HG02610 (cell line): ENCODE measurements around the gene DNASE2B.

Experiments
- ATAC-seq: cut with Tn5 transposase; IDR thresholded peaks from one replicate; pipeline ENCODE4 v1.9.1; 2021; ENCODE audit warnings: mild to moderate bottlenecking, moderate library complexity; ENCODE audit not compliant: unreplicated experiment

The DNASE2B gene

GRCh38 chr1:84373436-84374141 lies 24.7 kb upstream of the DNASE2B start:
- ATAC-seq: no peak

GRCh38 chr1:84374991-84375696 lies 23.1 kb upstream of the DNASE2B start:
- ATAC-seq: no peak

- no peak for ATAC-seq
Observed at GRCh38 chr1:84376000-84376910, 22.0 kb upstream of the DNASE2B start.

GRCh38 chr1:84377480-84378095 lies 20.7 kb upstream of the DNASE2B start:
- no peak for ATAC-seq

- ATAC-seq: no peak
Observed at GRCh38 chr1:84379138-84379916, 19.0 kb upstream of the DNASE2B start.

GRCh38 chr1:84379917-84380180 lies 18.4 kb upstream of the DNASE2B start:
- no peak for ATAC-seq

GRCh38 chr1:84382127-84382526 lies 16.2 kb upstream of the DNASE2B start:
- ATAC-seq: no peak

GRCh38 chr1:84385347-84385746 lies 12.9 kb upstream of the DNASE2B start:
- no peak for ATAC-seq

GRCh38 chr1:84386716-84387479 lies 11.4 kb upstream of the DNASE2B start:
- ATAC-seq: no peak

GRCh38 chr1:84387480-84388163 lies 10.7 kb upstream of the DNASE2B start:
- no peak for ATAC-seq

GRCh38 chr1:84390226-84390625 lies 8.1 kb upstream of the DNASE2B start:
- ATAC-seq: no peak

- ATAC-seq: no peak
Observed at GRCh38 chr1:84401156-84401555, 2.9 kb downstream of the DNASE2B start.

GRCh38 chr1:84402060-84402459 lies 3.8 kb downstream of the DNASE2B start:
- ATAC-seq: no peak

GRCh38 chr1:84402501-84402900 lies 4.2 kb downstream of the DNASE2B start:
- ATAC-seq: no peak

- ATAC-seq: no peak
Observed at GRCh38 chr1:84403347-84403746, 5.1 kb downstream of the DNASE2B start.

GRCh38 chr1:84406346-84406861 lies 8.1 kb downstream of the DNASE2B start:
- ATAC-seq: no peak

GRCh38 chr1:84407524-84407923 lies 9.2 kb downstream of the DNASE2B start:
- ATAC-seq: no peak

GRCh38 chr1:84407958-84408422 lies 9.7 kb downstream of the DNASE2B start:
- ATAC-seq: no peak

GRCh38 chr1:84409888-84410287 lies 11.6 kb downstream of the DNASE2B start:
- ATAC-seq: no peak
